GM18498 (cell line): ENCODE measurements around the gene QKI.

Experiments
- ATAC-seq: cut with Tn5 transposase; IDR thresholded peaks from one replicate; pipeline ENCODE4 v1.9.1; 2021; ENCODE audit warnings: mild to moderate bottlenecking, moderate library complexity; ENCODE audit not compliant: unreplicated experiment

Gene QKI

DNA sequence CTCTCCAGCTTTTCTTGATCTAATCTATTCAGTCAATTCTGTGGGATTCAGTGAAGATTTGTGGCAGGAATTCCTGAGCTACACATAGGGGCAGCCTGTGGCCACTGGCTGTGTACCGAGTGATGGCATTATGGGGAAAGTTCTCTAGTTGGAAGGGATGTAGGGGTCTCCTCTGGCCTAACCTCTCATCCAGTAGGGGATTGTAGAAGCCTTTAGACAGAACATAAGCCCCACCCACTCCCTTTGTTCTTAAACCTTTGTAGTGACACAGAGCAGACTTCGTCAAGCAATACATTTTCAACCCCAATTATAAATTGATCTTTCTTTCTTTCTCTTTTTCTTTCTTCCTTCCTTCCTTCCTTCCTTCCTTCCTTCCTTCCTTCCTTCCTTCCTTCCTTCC, 188.9 kb downstream of the QKI start:
- ATAC-seq: no peak

DNA sequence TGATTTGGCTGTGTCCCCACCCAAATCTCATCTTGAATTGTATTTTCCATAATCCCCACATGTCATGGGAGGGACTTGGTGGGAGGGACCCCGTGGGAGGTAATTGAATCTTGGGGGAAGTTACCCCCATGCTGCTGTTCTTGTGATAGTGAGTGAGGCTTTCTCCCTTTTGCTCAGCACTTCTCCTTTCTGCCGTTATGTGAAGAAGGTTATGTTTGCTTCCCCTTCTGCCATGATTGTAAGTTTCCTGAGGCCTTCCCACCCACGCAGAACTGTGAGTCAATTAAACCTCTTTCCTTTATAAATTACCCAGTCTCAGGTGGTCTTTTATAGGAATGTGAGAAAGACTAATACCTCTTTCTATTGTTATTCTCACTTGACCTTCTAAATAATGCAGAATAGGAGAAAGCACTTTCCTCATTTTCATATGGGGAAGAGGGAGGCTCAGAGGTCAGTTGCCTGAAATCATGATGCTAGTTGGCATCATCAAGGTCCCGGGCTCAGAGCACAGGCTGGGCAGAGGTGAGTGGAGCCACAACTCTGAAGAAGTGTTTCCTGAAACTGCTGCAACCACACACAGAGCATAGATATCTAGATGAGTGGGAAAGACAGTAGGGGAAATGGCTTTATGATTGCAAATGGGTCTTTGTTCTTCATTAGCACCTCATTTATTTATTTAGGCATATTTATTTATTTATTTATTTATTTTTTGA, 191.0 kb downstream of the QKI start:
- ATAC-seq: no peak

DNA sequence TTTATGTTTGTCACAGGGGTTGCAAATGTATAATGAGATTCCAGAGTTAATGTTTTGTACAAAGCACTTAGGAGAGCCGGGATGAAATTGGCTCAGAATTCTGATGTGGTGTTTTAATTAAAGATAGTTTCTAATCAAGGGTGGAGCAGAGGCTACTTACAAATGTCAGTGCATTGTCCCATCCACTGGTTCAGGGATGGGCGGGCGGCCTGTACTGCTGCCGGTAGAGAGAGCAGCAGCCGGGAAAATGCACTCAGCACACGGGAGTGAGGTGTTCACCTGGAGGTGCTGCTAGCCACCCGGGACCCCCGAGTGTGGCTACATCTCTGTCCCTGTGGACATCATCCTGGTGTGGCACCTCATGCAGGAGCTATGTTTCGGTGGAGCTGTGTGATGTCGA, 193.3 kb downstream of the QKI start:
- ATAC-seq: no peak

DNA sequence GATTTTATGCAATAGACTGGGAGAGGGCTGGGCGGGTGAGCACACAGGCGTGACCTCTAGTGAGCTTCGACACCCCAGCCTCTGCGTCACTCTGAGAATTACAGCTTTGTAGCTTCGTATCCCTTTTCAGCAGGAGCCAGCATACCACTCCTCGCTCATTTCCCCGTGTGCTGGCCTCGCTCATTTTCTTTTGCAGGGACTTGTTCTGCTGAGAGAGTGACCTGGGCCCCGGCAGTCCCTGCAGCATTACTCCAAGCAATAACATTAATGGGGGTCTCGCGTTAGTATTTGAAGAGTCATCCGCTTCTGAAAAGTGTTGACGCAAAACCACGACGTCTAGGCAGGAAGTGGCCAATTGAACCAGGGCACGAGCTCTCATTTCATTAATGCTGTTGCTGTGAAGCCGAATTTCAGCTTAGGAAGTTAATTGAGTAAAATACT, 193.7 kb downstream of the QKI start:
- no peak for ATAC-seq

DNA sequence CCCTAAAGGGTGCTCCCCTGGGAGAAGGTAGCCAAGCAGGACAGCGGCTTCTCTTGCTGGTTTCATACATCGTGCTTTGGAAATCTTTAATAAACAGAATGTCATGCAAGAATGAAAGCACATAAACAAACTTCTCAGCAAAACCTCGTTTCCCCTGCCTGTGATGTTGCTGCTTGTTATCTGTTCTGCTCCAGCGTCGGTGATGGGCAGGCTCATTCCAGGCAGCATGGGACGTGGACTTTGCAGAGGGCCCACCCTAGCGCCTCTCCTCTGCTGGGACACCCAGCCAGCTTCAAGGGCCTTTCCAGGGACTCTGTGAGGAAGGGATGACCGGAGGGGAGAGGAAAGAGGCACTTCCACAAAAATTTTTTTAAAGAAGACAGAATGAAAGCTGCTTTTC, 197.7 kb downstream of the QKI start:
- no peak for ATAC-seq

DNA sequence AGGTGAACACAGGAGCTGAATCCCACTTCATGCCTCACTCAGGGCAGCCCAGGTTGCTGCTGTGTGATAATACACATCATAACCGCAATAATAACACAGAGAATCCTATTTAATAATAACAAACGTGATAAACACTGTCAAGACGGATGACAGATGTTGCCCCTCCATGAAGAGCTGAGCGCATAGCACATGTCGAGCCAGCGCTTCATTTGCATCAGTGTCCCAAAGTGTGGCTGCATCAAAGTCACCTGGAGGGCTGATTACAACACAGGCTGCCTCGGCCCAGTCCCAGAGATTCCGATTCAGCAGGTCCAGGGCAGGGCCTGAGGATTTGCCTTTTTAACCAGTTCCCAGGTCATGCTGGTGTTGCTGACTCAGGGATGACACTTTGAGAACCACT, 198.5 kb downstream of the QKI start:
- no peak for ATAC-seq

DNA sequence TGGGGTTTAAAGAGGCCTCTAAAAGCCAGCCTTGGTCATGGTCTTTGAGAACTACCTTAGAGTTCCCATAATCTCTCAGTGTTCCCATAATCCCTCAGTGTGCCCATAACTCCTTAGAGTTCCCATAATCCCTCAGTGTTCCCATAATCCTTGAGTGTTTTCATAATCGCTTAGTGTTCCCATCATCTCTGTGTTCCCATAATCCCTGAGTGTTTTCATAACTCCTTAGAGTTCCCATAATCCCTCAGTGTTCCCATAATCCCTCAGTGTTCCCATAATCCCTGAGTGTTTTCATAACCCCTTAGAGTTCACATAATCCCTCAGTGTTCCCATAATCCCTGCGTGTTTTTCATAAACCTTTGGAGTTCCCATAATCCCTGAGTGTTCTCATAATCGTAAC, 199.2 kb downstream of the QKI start:
- ATAC-seq: no peak

DNA sequence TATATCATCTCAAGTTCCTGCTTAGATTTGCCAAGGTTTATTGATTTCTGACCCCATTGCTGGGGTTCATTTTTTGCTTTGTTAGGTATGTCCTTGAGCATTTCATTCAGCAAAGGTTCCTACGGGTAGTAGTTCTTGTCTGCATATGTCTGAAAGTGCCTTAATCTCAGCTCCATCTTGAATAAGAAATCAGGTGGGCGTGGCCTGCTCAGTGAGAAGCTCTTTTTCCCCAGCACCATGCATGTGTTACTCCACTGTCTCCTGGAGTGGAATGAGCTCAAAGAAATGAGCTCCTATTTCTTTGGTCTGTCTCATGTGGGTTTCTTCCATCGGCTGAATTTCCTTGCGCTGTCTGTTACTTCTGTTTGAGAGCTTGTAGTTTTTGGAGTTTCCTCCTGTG, 201.9 kb downstream of the QKI start:
- ATAC-seq: no peak

DNA sequence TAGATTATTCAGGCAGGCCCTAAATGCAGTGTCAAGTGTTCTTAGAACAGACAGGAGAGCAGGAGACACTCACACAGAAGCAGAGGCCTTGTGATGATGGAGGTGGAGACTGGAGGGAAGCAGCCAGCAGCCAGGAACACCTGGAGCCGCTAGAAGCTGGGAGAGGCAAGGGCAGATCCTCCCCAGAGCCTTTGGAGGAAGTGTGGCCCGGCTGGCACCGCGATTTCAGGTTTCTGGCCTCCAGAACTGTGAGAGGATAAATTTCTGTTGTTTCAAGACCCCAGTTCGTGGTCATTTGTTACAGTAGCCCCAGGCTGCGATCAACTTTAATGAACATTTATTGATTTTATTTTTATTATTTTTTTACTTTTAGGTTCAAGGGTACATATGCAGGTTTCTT, 203.0 kb downstream of the QKI start:
- no peak for ATAC-seq

DNA sequence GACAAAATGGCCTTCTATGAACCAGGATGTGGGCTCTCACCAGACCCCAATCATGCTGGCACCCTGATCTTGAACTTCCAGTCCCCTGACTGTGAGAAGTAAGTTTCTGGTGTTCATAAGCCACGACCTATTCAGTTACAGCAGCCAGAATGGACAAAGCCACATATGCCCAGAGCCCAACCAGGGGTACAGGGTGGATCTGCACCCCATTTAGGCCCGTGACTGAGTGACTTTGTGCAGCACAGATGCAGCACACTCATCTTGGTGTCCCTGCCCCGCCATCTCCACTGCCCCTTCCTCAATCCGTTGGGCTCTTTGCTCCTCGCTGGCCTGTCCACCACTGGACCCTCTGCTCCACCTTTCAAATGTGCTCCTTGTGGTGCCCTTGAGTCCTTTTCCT, 205.6 kb downstream of the QKI start:
- no peak for ATAC-seq

DNA sequence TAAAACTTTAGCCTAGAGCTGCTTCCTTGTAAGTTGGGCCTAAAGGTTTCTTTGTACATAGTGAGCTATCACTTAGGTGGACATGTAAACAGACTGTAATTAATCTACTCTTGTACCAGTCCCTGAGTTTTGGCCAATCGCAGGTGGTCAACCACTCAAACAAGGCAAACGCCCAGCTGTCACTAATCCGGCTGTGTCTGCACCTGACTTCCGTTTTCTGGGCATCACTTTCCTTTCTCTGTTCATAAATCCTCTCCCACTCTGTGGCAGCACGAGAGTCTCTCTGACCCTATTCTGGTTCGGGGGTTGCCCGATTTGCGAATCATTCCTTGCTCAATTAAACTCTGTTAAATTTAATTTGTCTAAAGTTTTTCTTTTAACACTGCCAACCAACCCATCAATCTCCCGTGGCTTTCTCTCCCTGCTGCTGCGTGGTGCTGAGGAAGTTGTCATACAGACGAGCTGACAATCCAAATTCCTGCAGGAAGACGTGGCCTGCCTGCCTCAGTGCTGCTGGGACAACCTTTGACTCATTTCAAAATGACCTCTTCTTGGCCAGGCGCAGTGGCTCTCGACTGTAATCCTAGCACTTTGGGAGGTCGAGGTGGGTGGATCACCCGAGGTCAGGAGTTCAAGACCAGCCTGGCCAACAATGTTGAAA, 206.3 kb downstream of the QKI start:
- ATAC-seq: peak; percentile 45

DNA sequence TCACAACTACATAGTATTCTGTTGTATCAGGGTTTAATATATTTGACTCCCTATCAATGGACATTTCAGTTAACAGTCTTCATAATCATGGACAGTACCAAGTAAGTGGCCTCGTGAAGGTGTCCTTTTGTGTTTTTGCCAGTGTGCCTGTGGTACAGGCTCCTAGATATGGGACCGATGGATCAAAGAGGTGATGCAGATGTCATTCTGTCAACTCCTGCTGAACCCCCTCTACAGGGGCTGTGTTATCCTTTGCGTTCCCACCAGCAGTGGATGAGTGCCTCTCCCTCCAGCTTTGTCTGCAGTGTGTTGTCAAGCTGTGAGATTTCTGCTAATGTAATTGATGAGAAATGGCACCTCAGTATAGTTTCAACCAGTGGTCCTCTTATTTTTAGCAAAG, 210.7 kb downstream of the QKI start:
- ATAC-seq: no peak

DNA sequence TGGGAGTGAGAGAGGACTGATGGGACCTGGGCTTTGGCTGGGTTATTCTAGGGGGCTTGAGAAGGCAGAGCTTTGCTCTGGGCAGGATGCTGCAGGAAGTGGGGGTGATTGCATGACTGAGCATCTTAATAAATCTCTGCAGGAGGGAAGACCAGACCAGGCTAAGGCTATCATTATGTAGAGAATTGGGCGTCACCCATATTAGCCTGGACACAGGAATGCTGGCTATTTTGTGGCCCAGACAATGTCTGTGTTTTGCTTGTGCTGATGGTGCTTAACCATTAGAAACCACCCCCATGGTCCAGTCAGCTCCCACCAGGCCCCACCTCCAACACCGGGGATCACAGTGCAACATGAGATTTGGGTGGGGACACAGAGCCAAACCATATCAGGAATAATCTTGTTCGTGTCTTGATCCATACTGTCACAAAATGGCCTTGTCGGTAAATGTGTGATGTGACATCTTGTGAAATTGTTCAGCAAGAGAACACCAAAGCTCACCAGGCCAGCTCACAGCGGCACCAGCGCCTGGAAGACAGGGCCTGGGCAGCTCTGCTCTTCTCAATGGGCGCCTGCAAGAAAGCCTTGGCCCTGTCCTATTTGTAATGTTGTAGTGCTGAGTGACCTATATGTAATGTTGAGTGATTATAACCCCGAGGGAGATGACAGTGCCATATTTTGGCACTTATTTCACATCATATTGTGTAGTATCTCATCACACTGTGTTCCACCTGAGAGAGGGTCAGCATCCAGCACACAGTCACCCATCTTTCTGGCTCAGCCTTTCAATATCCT, 211.8 kb downstream of the QKI start:
- ATAC-seq: no peak

DNA sequence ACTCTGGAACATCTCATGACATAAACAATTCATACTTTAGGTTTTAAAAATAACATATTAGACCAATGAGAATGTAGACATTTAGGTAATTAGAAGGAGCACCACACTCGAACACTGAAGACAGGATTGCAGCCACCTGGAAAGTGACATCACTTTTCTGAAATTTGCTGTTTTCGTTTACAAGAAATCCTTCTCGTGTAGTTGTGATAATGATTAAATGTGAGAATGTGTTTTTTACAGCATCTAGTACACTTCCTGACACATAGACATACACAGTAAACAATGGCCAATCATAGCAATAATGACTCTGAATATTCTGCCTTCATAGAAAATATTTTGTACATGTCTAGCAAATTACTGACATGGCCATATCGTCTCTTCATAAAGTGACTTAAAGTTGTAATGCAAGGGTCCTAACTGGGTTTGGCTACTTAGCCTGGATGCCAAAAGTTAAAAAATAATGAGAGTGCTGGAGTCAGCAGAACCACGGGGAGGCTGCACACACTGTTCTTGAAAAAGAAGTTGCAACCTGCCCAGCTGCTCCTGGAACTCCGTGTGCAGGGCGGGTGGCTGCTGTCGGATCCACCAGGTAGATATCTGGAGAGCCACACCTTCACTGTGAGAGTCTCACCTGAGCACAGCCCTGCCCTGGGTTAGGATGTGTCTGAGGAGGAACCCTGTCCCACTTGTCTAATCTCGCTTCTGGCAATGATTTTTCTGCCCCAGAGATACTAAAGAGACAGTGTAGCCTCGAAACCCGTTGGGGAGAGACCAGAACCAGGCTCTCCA, 212.9 kb downstream of the QKI start:
- no peak for ATAC-seq
